ENCODE data around the gene GTF3C5.
"Not testable (repeated sequence)": the region's sequence is repeated elsewhere in the genome, so short reads cannot be mapped to it uniquely, and the experiment has no call there.

The GTF3C5 gene

GRCh38 chr9:133090752-133091385 is 60.1 kb downstream of the GTF3C5 start:
- DNase-seq (ENCODE audit: low spot score) = no peak

- DNase-seq (ENCODE audit: low spot score) = not testable (repeated sequence)
Measured at GRCh38 chr9:133094351-133094750, 63.6 kb downstream of the GTF3C5 start.

- DNase-seq (ENCODE audit: low spot score) = no peak
Measured at GRCh38 chr9:133094842-133095393, 64.1 kb downstream of the GTF3C5 start.

GRCh38 chr9:133098104-133098754 is 67.4 kb downstream of the GTF3C5 start:
- DNase-seq (ENCODE audit: low spot score) = no peak

GRCh38 chr9:133098871-133099270 is 68.1 kb downstream of the GTF3C5 start:
- peak; percentile 84 for DNase-seq (ENCODE audit: low spot score)

- no peak for DNase-seq (ENCODE audit: low spot score)
Measured at GRCh38 chr9:133099726-133100505, 69.1 kb downstream of the GTF3C5 start.

- no peak for DNase-seq (ENCODE audit: low spot score)
Measured at GRCh38 chr9:133100506-133101355, 69.9 kb downstream of the GTF3C5 start.

- no peak for DNase-seq (ENCODE audit: low spot score)
Measured at GRCh38 chr9:133101356-133102189, 70.8 kb downstream of the GTF3C5 start.

- no peak for DNase-seq (ENCODE audit: low spot score)
Measured at GRCh38 chr9:133102190-133103021, 71.6 kb downstream of the GTF3C5 start.

GRCh38 chr9:133103183-133103986 is 72.6 kb downstream of the GTF3C5 start:
- peak; percentile 51 for DNase-seq (ENCODE audit: low spot score)

GRCh38 chr9:133103987-133104505 is 73.2 kb downstream of the GTF3C5 start:
- no peak for DNase-seq (ENCODE audit: low spot score)

- no peak for DNase-seq (ENCODE audit: low spot score)
Measured at GRCh38 chr9:133104718-133105460, 74.1 kb downstream of the GTF3C5 start.

- DNase-seq (ENCODE audit: low spot score) = no peak
Measured at GRCh38 chr9:133105461-133105770, 74.6 kb downstream of the GTF3C5 start.

GRCh38 chr9:133106511-133107244 is 75.9 kb downstream of the GTF3C5 start:
- DNase-seq (ENCODE audit: low spot score) = no peak

GRCh38 chr9:133107245-133107722 is 76.5 kb downstream of the GTF3C5 start:
- no peak for DNase-seq (ENCODE audit: low spot score)
